GM23248 (cell line): ENCODE measurements around the gene CAPRIN2. TPM values are rescaled to one million over a fixed set of nuclear protein-coding genes. Genes with fewer than 3 reads are reported as not detected.

Experiments
- DNase-seq: peaks from one replicate; pipeline ENCODE4 v3.0.0-alpha.2; 2015
- H2AFZ ChIP-seq: fragments of 200-600 bp; sonication (generic); 2 replicates; pipeline ENCODE4 v1.6.1; 2016; ENCODE audit warnings: antibody characterized with exemption
- H3F3A ChIP-seq: fragments of 200-600 bp; sonication (generic); 2 replicates; pipeline ENCODE4 v1.6.1; 2016; ENCODE audit warnings: mild to moderate bottlenecking, antibody characterized with exemption, mixed run types; ENCODE audit not compliant: insufficient read depth
- H3K27ac ChIP-seq: fragments of 200-600 bp; sonication (generic); 2 replicates; pipeline ENCODE4 v1.5.1; 2016; ENCODE audit warnings: mild to moderate bottlenecking
- H3K27me3 ChIP-seq: fragments of 200-600 bp; sonication (generic); replicated peaks from 2 replicates; pipeline ENCODE4 v1.6.1; 2016; ENCODE audit warnings: mild to moderate bottlenecking; ENCODE audit not compliant: insufficient read depth
- H3K36me3 ChIP-seq: fragments of 200-600 bp; sonication (generic); 2 replicates; pipeline ENCODE4 v1.6.1; 2016; ENCODE audit warnings: low read depth, mild to moderate bottlenecking
- H3K4me1 ChIP-seq: fragments of 200-600 bp; sonication (generic); 2 replicates; pipeline ENCODE4 v1.6.1; 2016; ENCODE audit warnings: mild to moderate bottlenecking; ENCODE audit not compliant: insufficient read depth
- H3K4me2 ChIP-seq: fragments of 200-600 bp; sonication (generic); one replicate; pipeline ENCODE4 v1.6.1; 2016; ENCODE audit warnings: mild to moderate bottlenecking; ENCODE audit not compliant: unreplicated experiment
- H3K4me3 ChIP-seq: fragments of 200-600 bp; sonication (generic); 2 replicates; pipeline ENCODE4 v1.5.1; 2016; ENCODE audit warnings: mild to moderate bottlenecking
- H3K79me2 ChIP-seq: fragments of 200-600 bp; sonication (generic); 2 replicates; pipeline ENCODE4 v1.6.1; 2016; ENCODE audit warnings: mild to moderate bottlenecking; ENCODE audit not compliant: insufficient read depth
- H3K9ac ChIP-seq: fragments of 200-600 bp; sonication (generic); 2 replicates; pipeline ENCODE4 v1.6.1; 2016; ENCODE audit warnings: mild to moderate bottlenecking
- H3K9me2 ChIP-seq: fragments of 200-600 bp; sonication (generic); 2 replicates; pipeline ENCODE4 v1.6.1; 2016; ENCODE audit warnings: mixed run types, mild to moderate bottlenecking, moderate library complexity; ENCODE audit not compliant: insufficient read depth
- H3K9me3 ChIP-seq: fragments of 200-600 bp; sonication (generic); one replicate; pipeline ENCODE4 v1.6.1; 2017; ENCODE audit warnings: low read depth
- H4K20me1 ChIP-seq: fragments of 200-600 bp; sonication (generic); 2 replicates; pipeline ENCODE4 v1.6.0; 2016; ENCODE audit not compliant: insufficient read depth
- EZH2 ChIP-seq: fragments of 200-600 bp; sonication (generic); IDR thresholded peaks from 2 replicates; pipeline ENCODE4 v1.6.1; 2018; ENCODE audit warnings: antibody characterized with exemption, mild to moderate bottlenecking; ENCODE audit not compliant: insufficient read depth, poor library complexity, severe bottlenecking
- EZH2phosphoT487 ChIP-seq: fragments of 200-600 bp; sonication (generic); IDR thresholded peaks from 2 replicates; pipeline ENCODE4 v1.6.1; 2018; ENCODE audit warnings: antibody characterized with exemption, moderate library complexity, mild to moderate bottlenecking, low read depth; ENCODE audit not compliant: insufficient read depth
- WGBS, 2 experiments: methylation state at CpG; one replicate each; pipeline ENCODE4 v1.1.6; 2015 to 2017; ENCODE audit warnings: low lambda C conversion rate in 2 of 2, low coverage in 1 of 2; ENCODE audit errors: missing lambda C conversion rate in 2 of 2; 5-methylcytosine and 5-hydroxymethylcytosine counted together
- in situ Hi-C: fragments of 300-500 bp; cut with MboI; formaldehyde crosslinking; loops from 2 replicates; pipeline ENCODE4 v1.15.0; 2020
- polyA plus RNA-seq: library from polyadenylated mRNA; unstranded; fragments of >200 nt; fragmentation: Nextera tagmentation; extraction: Ambion mirVana; gene quantifications from 2 replicates; pipeline ENCODE4 v1.2.1, GENCODE V29; 2016
- total RNA-seq: library from RNA; depleted of rRNA; stranded (reverse); fragments of >200 nt; shearing (Covaris generic); gene quantifications from 2 replicates; pipeline ENCODE4 v1.2.3, GENCODE V29; 2014

Gene CAPRIN2
- total and polyA plus RNA-seq, 2 experiments from 2014 or later, result 20.1 to 33.0 TPM

DNA sequence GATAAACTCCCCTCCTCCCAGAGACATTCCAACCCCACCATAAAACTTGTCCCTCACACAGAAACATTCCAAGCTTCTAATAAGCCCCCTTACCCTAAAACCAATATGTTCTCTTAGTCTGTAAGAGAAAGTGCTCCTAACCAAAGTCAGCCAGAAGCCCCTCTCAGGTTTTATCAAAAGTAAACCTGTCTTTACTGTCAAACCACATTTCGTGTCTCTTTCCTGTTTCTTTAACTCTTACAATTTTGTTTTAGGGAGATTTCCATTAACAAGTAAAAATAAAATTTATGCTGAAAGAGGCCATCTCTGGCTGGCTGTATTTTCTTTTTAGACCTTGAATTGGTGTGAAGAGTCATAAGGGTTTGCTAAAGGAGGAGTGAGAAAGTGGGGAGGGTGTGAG, 29.8 kb upstream of the CAPRIN2 start:
- Histone ChIP-seq H2AFZ (no peak overlapping the region), H4K20me1 (no peaks in the 10 kb centered on the region), H3K36me3 (no peaks in the 10 kb centered on the region), H3K9me3 (no peaks in the 10 kb centered on the region), H3K4me3 (no peak overlapping the region), H3K9me2 (no peaks in the 10 kb centered on the region), H3K4me1 (no peaks in the 10 kb centered on the region), H3K4me2 (no peak overlapping the region), H3K9ac (no peak overlapping the region), H3F3A (no peaks in the 10 kb centered on the region), H3K27ac (no peak overlapping the region), H3K79me2 (no peaks in the 10 kb centered on the region), H3K27me3 (no peaks in the 10 kb centered on the region)
- no peak for DNase-seq
- in situ Hi-C loops, result no loop called here
- TF ChIP-seq EZH2phosphoT487 (no peak), EZH2 (no peak)
- 91 to 100% methylated on average over 1 of the region's 1 CpG for WGBS, 2 experiments

DNA sequence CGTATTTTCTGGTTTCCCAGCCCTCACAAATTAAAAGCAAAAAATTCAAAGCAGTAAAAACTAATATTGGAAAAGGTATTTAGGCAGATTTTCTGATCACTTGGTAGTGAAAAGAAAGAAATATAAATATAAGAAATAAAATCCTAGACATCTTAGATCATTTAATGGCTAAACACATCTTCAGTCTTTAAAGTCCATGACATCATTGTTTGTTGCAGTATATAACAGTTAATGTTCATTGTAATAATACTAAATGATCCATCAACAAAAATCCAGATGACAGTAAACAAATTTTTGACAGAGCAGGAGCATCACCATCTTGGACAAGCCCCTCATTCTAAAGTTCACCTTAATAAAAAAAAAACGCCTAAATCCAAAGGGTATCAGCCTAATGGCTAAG, 29.2 kb upstream of the CAPRIN2 start:
- Histone ChIP-seq H3K4me1 (no peaks in the 10 kb centered on the region), H3F3A (no peaks in the 10 kb centered on the region)
- TF ChIP-seq EZH2, result no peak
- TF ChIP-seq EZH2phosphoT487, result no peak

DNA sequence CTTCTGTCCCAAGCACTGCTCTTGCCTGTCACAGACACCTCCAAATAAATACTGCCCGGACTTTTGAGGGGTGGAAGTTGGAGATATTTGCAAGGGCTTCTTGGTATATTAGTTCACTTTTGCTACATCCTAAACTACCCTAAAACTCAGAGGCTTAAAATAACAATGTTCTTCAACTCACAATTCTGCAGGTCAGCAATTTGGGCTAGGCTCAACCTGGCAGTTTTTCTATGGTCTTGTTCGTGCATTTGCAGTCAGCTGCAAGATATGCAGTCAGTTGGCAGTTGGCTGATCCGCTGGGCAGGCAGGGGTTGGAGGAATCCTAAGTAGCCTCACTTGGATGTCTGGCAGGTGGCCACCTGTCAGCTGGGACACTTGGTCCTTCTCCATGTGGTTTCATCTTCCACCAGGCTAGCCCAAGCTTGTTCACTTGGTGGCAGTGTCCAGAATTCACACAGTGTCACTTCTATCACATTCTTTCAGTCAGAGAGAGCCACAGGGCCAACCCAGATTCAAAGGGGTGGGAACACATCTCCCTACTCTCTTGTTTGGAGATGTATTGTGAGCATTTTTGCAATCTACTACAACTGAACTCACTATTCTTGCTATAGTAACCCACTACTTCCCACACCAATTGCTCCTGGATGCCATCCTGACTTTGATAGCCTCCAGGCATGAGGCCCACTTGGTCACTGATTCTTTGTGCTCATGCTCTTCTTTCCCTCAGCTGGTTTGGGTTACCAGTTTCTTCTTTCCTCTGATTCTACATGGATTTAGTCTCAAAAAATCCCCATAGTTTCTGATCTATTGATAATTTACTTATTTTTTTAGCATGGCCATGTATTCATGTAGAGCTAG, 27.8 kb upstream of the CAPRIN2 start:
- H3K9ac ChIP-seq, result no peak overlapping the region
- no peaks in the 10 kb centered on the region for H4K20me1 ChIP-seq
- TF ChIP-seq EZH2, result no peak
- TF ChIP-seq EZH2phosphoT487, result no peak
- H3F3A ChIP-seq, result no peaks in the 10 kb centered on the region
- H2AFZ ChIP-seq, result no peak overlapping the region
- no peak overlapping the region for H3K4me3 ChIP-seq
- H3K36me3 ChIP-seq, result no peaks in the 10 kb centered on the region
- 58% methylated on average over 3 of the region's 3 CpGs for WGBS, 2 experiments
- no peak overlapping the region for H3K4me2 ChIP-seq
- in situ Hi-C loops, result no loop called here
- no peak overlapping the region for H3K27ac ChIP-seq
- no peaks in the 10 kb centered on the region for H3K9me3 ChIP-seq
- no peaks in the 10 kb centered on the region for H3K27me3 ChIP-seq
- no peaks in the 10 kb centered on the region for H3K9me2 ChIP-seq
- H3K4me1 ChIP-seq, result no peaks in the 10 kb centered on the region
- H3K79me2 ChIP-seq, result no peaks in the 10 kb centered on the region
- DNase-seq, result no peak

More for the DNA sequence above, 29.2 kb upstream of the CAPRIN2 start:
- in situ Hi-C loops, result no loop called here
- Histone ChIP-seq H3K9me3 (no peaks in the 10 kb centered on the region), H3K36me3 (no peaks in the 10 kb centered on the region), H3K27ac (no peak overlapping the region), H3K4me2 (no peak overlapping the region), H4K20me1 (no peaks in the 10 kb centered on the region), H3K9me2 (no peaks in the 10 kb centered on the region), H3K27me3 (no peaks in the 10 kb centered on the region), H3K79me2 (no peaks in the 10 kb centered on the region), H3K4me3 (no peak overlapping the region), H2AFZ (no peak overlapping the region), H3K9ac (no peak overlapping the region)
- WGBS, 2 experiments, result 86 to 90% methylated on average over 2 of the region's 2 CpGs
- no peak for DNase-seq

DNA sequence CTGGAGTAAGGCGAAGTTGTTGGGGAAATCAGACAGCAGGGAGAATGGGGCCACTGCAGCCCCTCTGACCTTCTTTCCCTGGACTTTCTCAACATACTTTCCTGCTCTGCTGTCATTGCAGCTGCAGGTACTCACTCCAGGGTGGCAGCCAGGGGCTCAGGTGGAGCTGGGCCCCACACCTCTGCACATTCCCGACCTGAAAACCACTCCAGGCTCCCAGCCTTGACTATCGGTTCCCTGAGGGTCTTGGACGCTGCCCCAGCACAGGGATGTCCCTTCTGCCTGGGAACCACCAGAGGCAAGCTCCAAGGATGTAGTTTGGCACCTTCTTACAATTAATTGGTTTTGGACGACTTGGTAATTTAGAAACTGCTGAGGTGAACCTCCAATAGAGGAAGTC, 24.8 kb upstream of the CAPRIN2 start:
- H3F3A ChIP-seq, result no peaks in the 10 kb centered on the region
- H3K79me2 ChIP-seq, result no peaks in the 10 kb centered on the region

DNA sequence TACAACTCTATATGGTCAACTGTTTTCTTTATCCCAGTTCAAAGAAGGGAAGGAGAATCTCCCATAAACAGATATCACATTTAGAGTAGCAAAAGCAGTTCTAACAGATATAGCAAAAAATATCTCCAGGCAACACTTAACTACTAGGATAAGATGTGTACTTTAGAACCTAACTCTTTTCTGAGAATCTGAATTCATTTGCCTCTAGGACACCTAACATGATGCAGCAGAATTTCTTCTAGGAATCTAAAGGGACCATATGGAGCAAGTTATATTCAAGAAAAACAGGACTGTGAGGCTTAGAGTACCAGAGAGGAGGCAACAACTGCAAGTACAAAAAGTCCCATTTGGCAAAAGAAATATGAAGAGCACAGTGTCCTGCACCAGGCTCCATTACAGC, 24.4 kb upstream of the CAPRIN2 start:
- no peaks in the 10 kb centered on the region for H3K36me3 ChIP-seq
- H3K4me2 ChIP-seq, result no peak overlapping the region
- no peaks in the 10 kb centered on the region for H3F3A ChIP-seq
- H2AFZ ChIP-seq, result no peak overlapping the region
- no peaks in the 10 kb centered on the region for H4K20me1 ChIP-seq
- DNase-seq, result no peak
- H3K27me3 ChIP-seq, result no peaks in the 10 kb centered on the region
- H3K4me3 ChIP-seq, result no peak overlapping the region
- H3K4me1 ChIP-seq, result no peaks in the 10 kb centered on the region
- H3K9ac ChIP-seq, result no peak overlapping the region
- H3K79me2 ChIP-seq, result no peaks in the 10 kb centered on the region
- TF ChIP-seq EZH2, result no peak
- TF ChIP-seq EZH2phosphoT487, result no peak
- in situ Hi-C loops, result no loop called here
- H3K9me3 ChIP-seq, result peaks cover 4% of the 10 kb centered on the region
- no peak overlapping the region for H3K27ac ChIP-seq
- no peaks in the 10 kb centered on the region for H3K9me2 ChIP-seq

More for the DNA sequence above, 24.8 kb upstream of the CAPRIN2 start:
- Histone ChIP-seq H3K27ac (no peak overlapping the region), H4K20me1 (no peaks in the 10 kb centered on the region), H3K4me3 (no peak overlapping the region), H3K4me2 (no peak overlapping the region), H3K9ac (no peak overlapping the region), H2AFZ (no peak overlapping the region), H3K4me1 (no peaks in the 10 kb centered on the region), H3K36me3 (no peaks in the 10 kb centered on the region), H3K9me2 (no peaks in the 10 kb centered on the region), H3K27me3 (no peaks in the 10 kb centered on the region), H3K9me3 (peaks cover 4% of the 10 kb centered on the region)
- TF ChIP-seq EZH2phosphoT487, result no peak
- no peak for TF ChIP-seq EZH2
- DNase-seq, result no peak
- in situ Hi-C loops, result no loop called here
- WGBS, 2 experiments, result 76 to 79% methylated on average over 5 of the region's 5 CpGs
